ENCODE measurements around the gene PBRM1. TPM values are rescaled to one million over a fixed set of nuclear protein-coding genes. Genes with fewer than 3 reads are reported as not detected.

The PBRM1 gene
- total RNA-seq, 1 donor = 100 TPM

DNA sequence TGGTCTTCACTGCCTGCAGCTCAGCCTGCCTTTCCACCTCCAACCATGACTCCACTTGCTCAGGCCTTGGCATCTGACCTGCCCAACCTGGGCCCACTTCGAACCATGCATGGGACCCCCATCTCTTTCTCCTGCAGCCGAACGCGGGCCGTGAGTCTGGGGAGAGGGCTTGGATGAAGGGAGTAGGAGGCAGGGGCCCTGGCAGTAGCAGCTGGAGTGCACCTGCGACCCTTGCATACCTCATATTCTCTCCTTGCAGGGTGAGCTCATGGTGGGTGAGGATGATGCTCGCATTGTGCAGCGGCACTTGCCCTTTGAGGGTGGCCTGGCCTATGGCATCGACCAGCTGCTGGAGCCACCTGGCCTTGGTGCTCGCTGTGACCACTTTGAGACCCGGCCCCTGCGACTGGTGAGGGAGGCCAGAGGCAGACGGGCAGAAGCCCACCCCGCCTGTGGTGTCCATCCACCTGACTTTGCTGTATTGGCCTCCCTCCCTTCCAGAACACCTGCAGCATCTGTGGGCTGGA, 165.5 kb downstream of the PBRM1 start:
- Histone ChIP-seq H3K4me1 (ENCODE audit: insufficient read depth, low read length) (no peaks in the 10 kb centered on the region), H2AFZ (ENCODE audit: low read length) (no peak overlapping the region), H3K79me2 (ENCODE audit: insufficient read depth, low read length) (no peaks in the 10 kb centered on the region), H3K4me2 (ENCODE audit: insufficient read depth, low read length) (no peak overlapping the region), H4K20me1 (ENCODE audit: insufficient read depth, low read length) (no peaks in the 10 kb centered on the region), H3K27me3 (ENCODE audit: insufficient read depth, low read length) (no peaks in the 10 kb centered on the region), H3K9me3 (ENCODE audit: low read depth, low read length) (no peaks in the 10 kb centered on the region), H3K36me3 (ENCODE audit: insufficient read depth, low read length) (peaks cover 15% of the 10 kb centered on the region), H3K27ac (ENCODE audit: low read depth, low read length) (no peak overlapping the region), H3K4me3 (ENCODE audit: insufficient read depth, low read length) (no peak overlapping the region)
- TF ChIP-seq CTCF (IDR thresholded peaks at IDR 0.05; ENCODE audit: extremely low read depth, low read depth, low read length) = no peak
- peak; percentile 84 for DNase-seq (ENCODE audit: insufficient read length, low spot score, missing footprints)

DNA sequence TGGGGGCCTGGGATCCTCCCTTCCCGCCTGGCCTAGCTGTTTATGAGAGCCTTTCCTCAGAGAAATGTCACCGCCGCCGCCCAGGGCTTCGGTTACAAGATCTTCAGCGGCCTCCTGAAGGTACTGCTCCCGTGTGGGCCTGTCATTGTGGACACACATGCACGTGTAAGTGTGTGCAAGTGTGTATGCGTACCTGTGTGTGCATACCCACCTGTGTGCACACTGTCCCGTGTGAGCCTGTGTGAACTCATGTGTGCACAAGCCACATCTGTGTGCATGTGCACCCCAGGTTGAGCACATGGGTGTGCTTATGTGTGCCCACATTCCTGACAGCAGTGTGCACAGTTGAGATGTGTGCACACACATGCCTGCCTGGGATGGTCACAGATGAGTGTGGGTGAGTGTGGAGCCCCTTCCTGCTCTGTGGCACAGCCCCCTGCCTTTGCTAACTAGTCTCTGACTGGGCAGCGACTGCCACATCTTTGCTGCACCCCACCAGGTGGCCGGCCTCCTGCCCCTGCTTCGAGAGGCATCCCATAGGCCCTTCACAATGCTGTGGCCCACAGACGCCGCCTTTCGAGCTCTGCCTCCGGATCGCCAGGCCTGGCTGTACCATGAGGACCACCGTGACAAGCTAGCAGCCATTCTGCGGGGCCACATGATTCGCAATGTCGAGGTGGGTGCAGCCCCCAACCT, 166.1 kb downstream of the PBRM1 start:
- H3K4me2 ChIP-seq (ENCODE audit: insufficient read depth, low read length) = no peak overlapping the region
- no peaks in the 10 kb centered on the region for H3K79me2 ChIP-seq (ENCODE audit: insufficient read depth, low read length)
- H3K9me3 ChIP-seq (ENCODE audit: low read depth, low read length) = no peaks in the 10 kb centered on the region
- H3K27me3 ChIP-seq (ENCODE audit: insufficient read depth, low read length) = no peaks in the 10 kb centered on the region
- H3K4me1 ChIP-seq (ENCODE audit: insufficient read depth, low read length) = no peaks in the 10 kb centered on the region
- H3K36me3 ChIP-seq (ENCODE audit: insufficient read depth, low read length) = peaks cover 13% of the 10 kb centered on the region
- no peak overlapping the region for H3K4me3 ChIP-seq (ENCODE audit: insufficient read depth, low read length)
- peak; percentile 91 for DNase-seq (ENCODE audit: insufficient read length, low spot score, missing footprints)
- no peaks in the 10 kb centered on the region for H4K20me1 ChIP-seq (ENCODE audit: insufficient read depth, low read length)
- no peak overlapping the region for H2AFZ ChIP-seq (ENCODE audit: low read length)
- no peak overlapping the region for H3K27ac ChIP-seq (ENCODE audit: low read depth, low read length)
- no peak for TF ChIP-seq CTCF (IDR thresholded peaks at IDR 0.05; ENCODE audit: extremely low read depth, low read depth, low read length)

DNA sequence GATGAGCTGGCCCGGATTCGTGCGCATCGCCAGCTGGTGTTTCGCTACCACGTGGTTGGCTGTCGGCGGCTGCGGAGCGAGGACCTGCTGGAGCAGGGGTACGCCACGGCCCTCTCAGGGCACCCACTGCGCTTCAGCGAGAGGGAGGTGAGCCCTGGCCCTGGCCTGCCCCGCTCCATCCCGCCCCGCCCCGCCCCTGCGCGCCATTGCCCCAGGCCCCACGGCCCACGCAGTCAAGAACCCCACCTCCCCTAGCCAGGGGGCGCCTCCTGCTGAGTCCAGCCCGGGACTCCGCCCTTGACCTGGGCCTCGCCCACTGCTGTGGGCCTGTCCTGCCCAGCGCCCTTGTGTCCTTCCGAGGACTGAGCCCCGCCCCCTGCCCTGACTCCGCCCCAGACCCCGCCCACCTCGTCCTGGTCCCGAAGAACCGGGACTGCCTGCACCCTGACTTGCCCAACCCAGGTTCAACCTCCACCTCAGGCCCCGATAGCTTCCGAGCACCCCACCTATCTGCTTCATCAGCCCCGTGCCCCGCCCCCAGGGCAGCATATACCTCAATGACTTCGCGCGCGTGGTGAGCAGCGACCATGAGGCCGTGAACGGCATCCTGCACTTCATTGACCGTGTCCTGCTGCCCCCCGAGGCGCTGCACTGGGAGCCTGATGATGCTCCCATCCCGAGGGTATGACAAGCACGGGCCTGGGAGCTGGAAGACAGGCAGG, 166.8 kb downstream of the PBRM1 start:
- H3K4me1 ChIP-seq (ENCODE audit: insufficient read depth, low read length) = no peaks in the 10 kb centered on the region
- DNase-seq (ENCODE audit: insufficient read length, low spot score, missing footprints) = peak; percentile 91
- H3K4me2 ChIP-seq (ENCODE audit: insufficient read depth, low read length) = no peak overlapping the region
- H3K27me3 ChIP-seq (ENCODE audit: insufficient read depth, low read length) = no peaks in the 10 kb centered on the region
- H3K27ac ChIP-seq (ENCODE audit: low read depth, low read length) = no peak overlapping the region
- no peaks in the 10 kb centered on the region for H3K9me3 ChIP-seq (ENCODE audit: low read depth, low read length)
- peaks cover 6% of the 10 kb centered on the region for H3K36me3 ChIP-seq (ENCODE audit: insufficient read depth, low read length)
- peak overlapping the region; percentile 39 for H3K4me3 ChIP-seq (ENCODE audit: insufficient read depth, low read length)
- TF ChIP-seq CTCF (IDR thresholded peaks at IDR 0.05; ENCODE audit: extremely low read depth, low read depth, low read length) = no peak
- H4K20me1 ChIP-seq (ENCODE audit: insufficient read depth, low read length) = no peaks in the 10 kb centered on the region
- H3K79me2 ChIP-seq (ENCODE audit: insufficient read depth, low read length) = no peaks in the 10 kb centered on the region
- no peak overlapping the region for H2AFZ ChIP-seq (ENCODE audit: low read length)

Measured in osteoblast (primary cell).